Endothelial cell of umbilical vein (primary cell): Measurements from ENCODE around the gene PRRX2. TPM values are rescaled to one million over a fixed set of nuclear protein-coding genes. Genes with fewer than 3 reads are reported as not detected.
"Not testable (repeated sequence)": the region's sequence is repeated elsewhere in the genome, so short reads cannot be mapped to it uniquely, and the experiment has no call there.

Experiments
- BruUV-seq: library from RNA; stranded (reverse); fragments of 400-500 nt; replicated peaks from 2 replicates; lab custom pipeline; 2021; lab: Mats Ljungman, UMichigan
- CTCF ChIA-PET: fragments of 300-600, 350-600 bp; sonication (Branson Sonifier 250); formaldehyde crosslinking; loops from one replicate; lab custom pipeline; 2021; ENCODE audit warnings: antibody characterized with exemption, inconsistent platforms; lab: Charles Lee
- POLR2A ChIA-PET: fragments of 300-600, 350-600 bp; sonication (Branson Sonifier 250); formaldehyde crosslinking; loops from one replicate; lab custom pipeline; 2021; ENCODE audit warnings: antibody characterized with exemption, inconsistent platforms; lab: Charles Lee
- DNase-seq: peaks from one replicate; pipeline ENCODE4 v3.0.0-alpha.2; 2011; ENCODE audit warnings: low read depth, low spot score
- FAIRE-seq: peaks from 2 replicates; lab custom pipeline; 2011; peaks lifted over from hg19 to GRCh38; lab: Jason Lieb, UNC
- H2AFZ ChIP-seq: 2 replicates; pipeline ENCODE4 v1.6.0; 2012; ENCODE audit warnings: low read depth, low read length, control low read depth, inconsistent platforms
- H3K27ac ChIP-seq: 2 replicates; pipeline ENCODE4 v1.5.1; 2011; ENCODE audit warnings: low read depth, mild to moderate bottlenecking, control low read depth, low read length, moderate library complexity; ENCODE audit not compliant: insufficient read depth
- H3K27me3 ChIP-seq, 2 experiments: 2 replicates each; pipeline versions ENCODE4 v1.6.0 to v1.6.1; 2011; ENCODE audit warnings: low read length in 2 of 2, mixed read lengths in 1 of 2; ENCODE audit not compliant: control insufficient read depth in 2 of 2, insufficient read depth in 2 of 2
- H3K36me3 ChIP-seq, 2 experiments: 2 replicates in 1 of 2; 3 replicates in 1 of 2; pipeline ENCODE4 v1.5.1; 2011; ENCODE audit warnings: low read length in 2 of 2, mild to moderate bottlenecking in 1 of 2, moderate library complexity in 1 of 2; ENCODE audit not compliant: control insufficient read depth in 2 of 2, insufficient read depth in 2 of 2; ENCODE audit errors: extremely low read depth in 1 of 2
- H3K4me1 ChIP-seq: 3 replicates; pipeline ENCODE4 v1.5.1; 2011; ENCODE audit warnings: mild to moderate bottlenecking, low read length; ENCODE audit not compliant: control insufficient read depth, insufficient read depth; ENCODE audit errors: extremely low read depth
- H3K4me2 ChIP-seq: 2 replicates; pipeline ENCODE4 v1.6.1; 2011; ENCODE audit warnings: low read length, control low read depth, mixed read lengths; ENCODE audit not compliant: insufficient read depth
- H3K4me3 ChIP-seq, 3 experiments: fragments of 200-600 bp in 1 of 3; sonication (generic), shearing (Covaris generic) in 1 of 3; replicated peaks in 1 of 3; 2 replicates each; pipeline ENCODE4 v1.5.1; 2011 to 2016; ENCODE audit warnings: control low read depth in 3 of 3, low read length in 3 of 3, mild to moderate bottlenecking in 2 of 3, inconsistent platforms in 1 of 3, low read depth in 1 of 3, moderate library complexity in 1 of 3; ENCODE audit not compliant: insufficient read depth in 1 of 3
- H3K79me2 ChIP-seq: 2 replicates; pipeline ENCODE4 v1.6.0; 2012; ENCODE audit warnings: low read length, inconsistent platforms; ENCODE audit not compliant: control insufficient read depth, insufficient read depth
- H3K9ac ChIP-seq: replicated peaks from 2 replicates; pipeline ENCODE3; 2011; ENCODE audit warnings: low read length, control low read depth; ENCODE audit not compliant: insufficient read depth; ENCODE audit errors: extremely low read depth
- H3K9me1 ChIP-seq: replicated peaks from 3 replicates; pipeline ENCODE4 v1.6.0; 2011; ENCODE audit warnings: mild to moderate bottlenecking, low read length; ENCODE audit not compliant: control insufficient read depth, insufficient read depth; ENCODE audit errors: extremely low read depth
- H3K9me3 ChIP-seq: replicated peaks from 2 replicates; pipeline ENCODE4 v1.5.1; 2012; ENCODE audit warnings: low read length, inconsistent platforms; ENCODE audit not compliant: control insufficient read depth, insufficient read depth
- H4K20me1 ChIP-seq: replicated peaks from 2 replicates; pipeline ENCODE3; 2011; ENCODE audit warnings: mild to moderate bottlenecking, low read length; ENCODE audit not compliant: control insufficient read depth, insufficient read depth; ENCODE audit errors: extremely low read depth
- EZH2 ChIP-seq: IDR thresholded peaks from 2 replicates; pipeline ENCODE4 v1.6.1; 2012; ENCODE audit warnings: borderline replicate concordance, low read depth, mild to moderate bottlenecking, moderate library complexity, low read length, inconsistent platforms; ENCODE audit not compliant: severe bottlenecking
- FOS ChIP-seq: IDR thresholded peaks from 2 replicates; pipeline ENCODE4 v1.6.1; 2011; ENCODE audit warnings: mild to moderate bottlenecking, low read length, moderate library complexity, borderline replicate concordance; ENCODE audit not compliant: insufficient read depth
- GATA2 ChIP-seq: IDR thresholded peaks from 2 replicates; pipeline ENCODE4 v1.7.0; 2011; ENCODE audit warnings: low read depth, mild to moderate bottlenecking, moderate library complexity, mixed read lengths, low read length; ENCODE audit not compliant: insufficient read length, insufficient read depth
- JUN ChIP-seq: IDR thresholded peaks from 2 replicates; pipeline ENCODE4 v1.6.1; 2011; ENCODE audit warnings: borderline replicate concordance, low read depth; ENCODE audit not compliant: insufficient read length, insufficient read depth
- MYC ChIP-seq: IDR thresholded peaks from one replicate; pipeline ENCODE4 v1.6.1; 2011; ENCODE audit warnings: mild to moderate bottlenecking, low read depth, low read length
- POLR2A ChIP-seq: IDR thresholded peaks from 2 replicates; pipeline ENCODE4 v1.6.1; 2012; ENCODE audit warnings: low read depth, mild to moderate bottlenecking, control low read depth, low read length
- POLR2AphosphoS5 ChIP-seq: IDR thresholded peaks from 2 replicates; pipeline ENCODE4 v1.6.1; 2012; ENCODE audit warnings: low read depth, mild to moderate bottlenecking, control low read depth, low read length, moderate library complexity; ENCODE audit not compliant: insufficient read depth
- dilution Hi-C: fragments of 300-500 bp; cut with MboI; formaldehyde crosslinking; loops from one replicate; pipeline ENCODE4 v1.15.0; 2019; ENCODE audit warnings: low sequenced_read_pairs; ENCODE audit not compliant: extremely low pct_ligation_motif_present
- intact Hi-C: fragments of 100-400 bp; cut with micrococcal nuclease; formaldehyde crosslinking; loops from one replicate; pipeline ENCODE4 v1.10.0; 2022
- polyA plus RNA-seq, 4 experiments: library from polyadenylated mRNA; depleted of rRNA in 3 of 4; stranded (reverse) in 3 of 4; unstranded in 1 of 4; fragments of >200 nt; gene quantifications; 2 replicates each; pipeline versions ENCODE4 v1.2.1 to v1.2.3, GENCODE V29; 2011 to 2012; ENCODE audit warnings: missing spikeins in 1 of 4
- total RNA-seq: library from RNA; stranded (reverse); gene quantifications from 2 replicates; pipeline ENCODE4 v1.2.3, GENCODE V29; 2021
- TF ChIP-seq, protein P1 (sequence below): IDR thresholded peaks from 2 replicates; pipeline ENCODE4 v1.6.1; 2011; ENCODE audit not compliant: insufficient read depth, insufficient read length
- TF ChIP-seq, protein P2 (sequence below), 2 donors: IDR thresholded peaks; 1 replicate in 1 of 2; 2 replicates in 1 of 2; pipeline ENCODE4 v1.5.1; 2011; ENCODE audit warnings: low read length in 2 of 2, mild to moderate bottlenecking in 2 of 2, moderate library complexity in 2 of 2, control low read depth in 1 of 2, inconsistent platforms in 1 of 2, low read depth in 1 of 2; ENCODE audit not compliant: insufficient read depth in 1 of 2; ENCODE audit errors: extremely low read depth in 1 of 2

Gene PRRX2
- total and polyA plus RNA-seq, 2 donors (not counting 3 experiments of a cell fraction or from before 2014, with no cell fraction given): 0.19 to 0.77 TPM

- Histone ChIP-seq H3K27me3 (no peaks in the 10 kb centered on the region), H3K4me2 (no peak overlapping the region), H3K9me3 (no peaks in the 10 kb centered on the region), H3K27ac (no peak overlapping the region), H3K4me3 (no peak overlapping the region), H3K4me1 (peaks cover under 1% of the 10 kb centered on the region), H2AFZ (no peak overlapping the region), H3K9ac (no peak overlapping the region), H3K9me1 (no peaks in the 10 kb centered on the region), H3K36me3 (peaks cover 14 to 46% of the 10 kb centered on the region in 2 experiments), H4K20me1 (no peaks in the 10 kb centered on the region), H3K79me2 (peaks cover 45% of the 10 kb centered on the region)
- CTCF ChIA-PET: interaction anchor here (0.6 kb wide), 1 partner anchor 141 kb away, joined by 3 read pairs; no protein-coding TSS in a partner anchor
- no TSS peak for BruUV-seq
- DNase-seq (no peak), FAIRE-seq (no peak)
- dilution Hi-C loops: no loop called here
- TF ChIP-seq, protein P1, sequence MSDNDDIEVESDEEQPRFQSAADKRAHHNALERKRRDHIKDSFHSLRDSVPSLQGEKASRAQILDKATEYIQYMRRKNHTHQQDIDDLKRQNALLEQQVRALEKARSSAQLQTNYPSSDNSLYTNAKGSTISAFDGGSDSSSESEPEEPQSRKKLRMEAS: no peak
- TF ChIP-seq, protein P2, sequence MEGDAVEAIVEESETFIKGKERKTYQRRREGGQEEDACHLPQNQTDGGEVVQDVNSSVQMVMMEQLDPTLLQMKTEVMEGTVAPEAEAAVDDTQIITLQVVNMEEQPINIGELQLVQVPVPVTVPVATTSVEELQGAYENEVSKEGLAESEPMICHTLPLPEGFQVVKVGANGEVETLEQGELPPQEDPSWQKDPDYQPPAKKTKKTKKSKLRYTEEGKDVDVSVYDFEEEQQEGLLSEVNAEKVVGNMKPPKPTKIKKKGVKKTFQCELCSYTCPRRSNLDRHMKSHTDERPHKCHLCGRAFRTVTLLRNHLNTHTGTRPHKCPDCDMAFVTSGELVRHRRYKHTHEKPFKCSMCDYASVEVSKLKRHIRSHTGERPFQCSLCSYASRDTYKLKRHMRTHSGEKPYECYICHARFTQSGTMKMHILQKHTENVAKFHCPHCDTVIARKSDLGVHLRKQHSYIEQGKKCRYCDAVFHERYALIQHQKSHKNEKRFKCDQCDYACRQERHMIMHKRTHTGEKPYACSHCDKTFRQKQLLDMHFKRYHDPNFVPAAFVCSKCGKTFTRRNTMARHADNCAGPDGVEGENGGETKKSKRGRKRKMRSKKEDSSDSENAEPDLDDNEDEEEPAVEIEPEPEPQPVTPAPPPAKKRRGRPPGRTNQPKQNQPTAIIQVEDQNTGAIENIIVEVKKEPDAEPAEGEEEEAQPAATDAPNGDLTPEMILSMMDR (IDR thresholded peaks at IDR 0.05; ENCODE audit: extremely low read depth in 1 of 2, insufficient read depth in 1 of 2, low read depth in 1 of 2, low read length in 2 of 2): no peak
- TF ChIP-seq POLR2AphosphoS5 (no peak), FOS (no peak), MYC (no peak), POLR2A (no peak), JUN (no peak), GATA2 (no peak), EZH2 (no peak)
- intact Hi-C loops: no loop called here
- POLR2A ChIA-PET: no interaction called here
Observed at GRCh38 chr9:129635099-129636065, 30.1 kb upstream of the PRRX2 start.

- CTCF ChIA-PET: interaction anchor here (0.9 to 4.7 kb wide), 2 partner anchors 11 to 25 kb away, joined by 3 to 27 read pairs; partner anchors contain the start of gene NTMT1
- H3K79me2 ChIP-seq: peaks cover 45% of the 10 kb centered on the region
- H3K9me3 ChIP-seq, H3K9me1 ChIP-seq, H2AFZ ChIP-seq, POLR2A ChIA-PET, dilution Hi-C loops, H3K27ac ChIP-seq, H3K4me2 ChIP-seq, H4K20me1 ChIP-seq, intact Hi-C loops, DNase-seq, H3K4me3 ChIP-seq, H3K9ac ChIP-seq, BruUV-seq, FAIRE-seq, H3K4me1 ChIP-seq, H3K27me3 ChIP-seq: not testable (repeated sequence)
- peaks cover 14 to 46% of the 10 kb centered on the region in 2 experiments for H3K36me3 ChIP-seq
Observed at GRCh38 chr9:129636343-129636742, 29.1 kb upstream of the PRRX2 start.
